ENCODE data around the gene TIMM21.

The TIMM21 gene

DNA sequence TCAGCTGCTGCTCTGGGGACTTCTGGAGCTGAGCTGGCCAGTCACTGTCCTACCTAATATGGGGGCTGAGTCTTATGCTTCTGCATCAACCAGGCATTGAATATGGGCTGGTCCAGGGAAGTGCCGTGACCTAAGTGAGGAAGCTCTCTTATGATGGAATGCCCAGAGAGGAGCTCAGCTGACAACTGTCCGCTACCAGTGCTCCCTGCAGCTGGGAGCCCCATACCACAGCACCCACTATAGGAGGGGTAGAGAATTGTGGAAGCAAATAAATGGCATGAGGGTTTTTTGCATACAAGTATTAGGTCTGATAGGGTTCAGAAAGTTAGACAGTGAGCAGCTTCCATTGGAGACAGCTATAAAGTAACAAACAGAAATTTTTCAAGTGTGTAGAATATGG, 4.5 kb downstream of the TIMM21 start:
- no peak for TF ChIP-seq CTCF (IDR thresholded peaks at IDR 0.05; ENCODE audit: borderline replicate concordance, control extremely low read depth, extremely low read depth, insufficient read depth, missing control alignments)
- in situ Hi-C loops (cut with MboI; ENCODE audit: low sequenced_read_pairs, unreplicated experiment): no loop called here
- no peak for DNase-seq (ENCODE audit: low spot score)

- no peak for TF ChIP-seq CTCF (IDR thresholded peaks at IDR 0.05; ENCODE audit: borderline replicate concordance, control extremely low read depth, extremely low read depth, insufficient read depth, missing control alignments)
- no peak for DNase-seq (ENCODE audit: low spot score)
- in situ Hi-C loops (cut with MboI; ENCODE audit: low sequenced_read_pairs, unreplicated experiment): no loop called here
Observed at GRCh38 chr18:74153377-74153776, 5.1 kb downstream of the TIMM21 start.

DNA sequence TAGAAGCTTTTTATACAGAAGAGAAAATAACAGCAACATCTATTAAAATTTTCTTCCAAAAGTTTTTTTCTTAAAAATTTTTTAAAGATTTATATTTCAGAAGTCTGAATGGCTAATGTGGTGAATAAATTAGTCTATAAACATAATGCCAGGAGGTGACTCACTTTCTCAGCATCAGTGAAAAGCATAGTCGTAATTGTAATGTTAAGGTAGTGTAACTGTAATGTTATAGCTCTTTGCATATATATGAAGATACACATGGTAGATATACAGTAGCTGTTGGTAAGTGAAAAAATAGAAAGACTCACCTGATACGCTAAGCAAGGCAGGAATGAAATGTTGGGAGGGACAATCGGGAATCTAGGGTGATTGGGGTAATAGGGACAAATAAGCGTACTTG, 5.5 kb downstream of the TIMM21 start:
- in situ Hi-C loops (cut with MboI; ENCODE audit: low sequenced_read_pairs, unreplicated experiment): no loop called here

GRCh38 chr18:74154716-74155115, 6.4 kb downstream of the TIMM21 start:
- no peak for DNase-seq (ENCODE audit: low spot score)
- in situ Hi-C loops (cut with MboI; ENCODE audit: low sequenced_read_pairs, unreplicated experiment): no loop called here
- no peak for TF ChIP-seq CTCF (IDR thresholded peaks at IDR 0.05; ENCODE audit: borderline replicate concordance, control extremely low read depth, extremely low read depth, insufficient read depth, missing control alignments)

More for the DNA sequence above, 5.5 kb downstream of the TIMM21 start:
- TF ChIP-seq CTCF (IDR thresholded peaks at IDR 0.05; ENCODE audit: borderline replicate concordance, control extremely low read depth, extremely low read depth, insufficient read depth, missing control alignments): no peak
- no peak for DNase-seq (ENCODE audit: low spot score)

GRCh38 chr18:74155276-74155675, 7.0 kb downstream of the TIMM21 start:
- no peak for DNase-seq (ENCODE audit: low spot score)
- in situ Hi-C loops (cut with MboI; ENCODE audit: low sequenced_read_pairs, unreplicated experiment): no loop called here
- no peak for TF ChIP-seq CTCF (IDR thresholded peaks at IDR 0.05; ENCODE audit: borderline replicate concordance, control extremely low read depth, extremely low read depth, insufficient read depth, missing control alignments)

DNA sequence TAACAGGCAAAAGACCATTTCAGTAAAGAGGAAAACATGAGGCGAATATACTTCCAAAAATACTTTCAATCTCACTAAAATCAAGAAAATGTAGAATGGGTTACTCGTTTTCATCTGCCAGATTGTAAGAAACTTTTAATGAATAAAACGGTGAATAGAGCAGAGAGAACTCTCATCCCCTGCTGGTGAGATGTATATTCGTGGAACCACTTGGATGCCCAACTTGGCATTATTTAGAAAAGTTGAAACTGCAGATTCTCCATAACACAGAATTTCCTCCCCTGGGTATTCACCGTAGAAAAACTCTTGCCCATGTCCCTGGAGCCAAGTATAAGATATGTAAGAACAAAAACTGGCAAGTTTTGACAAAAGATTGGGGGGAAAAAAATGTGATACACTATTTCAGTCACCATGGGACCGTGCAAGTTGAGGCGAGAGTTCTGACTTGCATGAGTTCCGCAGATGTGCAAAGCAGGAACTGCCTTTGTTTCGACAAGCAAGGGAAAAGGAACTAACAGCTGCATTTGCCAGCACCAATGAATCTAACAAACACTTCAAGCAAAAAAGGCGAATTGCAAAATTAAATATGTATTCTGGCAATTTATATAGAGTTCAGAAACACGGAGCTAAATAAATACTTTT, 14.8 kb downstream of the TIMM21 start:
- no peak for TF ChIP-seq CTCF (IDR thresholded peaks at IDR 0.05; ENCODE audit: borderline replicate concordance, control extremely low read depth, extremely low read depth, insufficient read depth, missing control alignments)
- no peak for DNase-seq (ENCODE audit: low spot score)
- in situ Hi-C loops (cut with MboI; ENCODE audit: low sequenced_read_pairs, unreplicated experiment): no loop called here
